ENCODE measurements around the gene STAMBP.

The STAMBP gene

GRCh38 chr2:73910873-73911547, 82.2 kb downstream of the STAMBP start:
- H3K9ac ChIP-seq (ENCODE audit: insufficient read length) = no peak overlapping the region
- DNase-seq (ENCODE audit: low read depth, low spot score) = no peak
- no peaks in the 10 kb centered on the region for H3K36me3 ChIP-seq (ENCODE audit: insufficient read depth, low read length)
- H3K27ac ChIP-seq = no peak overlapping the region
- TF ChIP-seq EZH2 (IDR thresholded peaks at IDR 0.05) = no peak
- no peak for TF ChIP-seq FOXP2 (optimal IDR thresholded peaks at IDR 0.05; ENCODE audit: control extremely low read depth, extremely low read length, insufficient read depth)
- no peak for TF ChIP-seq POLR2AphosphoS5 (IDR thresholded peaks at IDR 0.05; ENCODE audit: borderline replicate concordance, low read depth, low read length)
- no peak overlapping the region for H3K4me3 ChIP-seq
- no peaks in the 10 kb centered on the region for H3K9me3 ChIP-seq (ENCODE audit: low read depth, low read length)

- no peak overlapping the region for H3K27ac ChIP-seq
- H3K9me3 ChIP-seq (ENCODE audit: low read depth, low read length) = no peaks in the 10 kb centered on the region
- H3K9ac ChIP-seq (ENCODE audit: insufficient read length) = no peak overlapping the region
- no peak for TF ChIP-seq POLR2AphosphoS5 (IDR thresholded peaks at IDR 0.05; ENCODE audit: borderline replicate concordance, low read depth, low read length)
- no peak for TF ChIP-seq EZH2 (IDR thresholded peaks at IDR 0.05)
- no peak for TF ChIP-seq FOXP2 (optimal IDR thresholded peaks at IDR 0.05; ENCODE audit: control extremely low read depth, extremely low read length, insufficient read depth)
- no peak overlapping the region for H3K4me3 ChIP-seq
- no peak for DNase-seq (ENCODE audit: low read depth, low spot score)
- H3K36me3 ChIP-seq (ENCODE audit: insufficient read depth, low read length) = 0 out of 2 replicates have a peak, but pooled peaks cover 1% of the 10 kb centered on the region
Measured at GRCh38 chr2:73911548-73912208, 82.9 kb downstream of the STAMBP start.

- DNase-seq (ENCODE audit: low read depth, low spot score) = no peak
- Histone ChIP-seq H3K36me3 (ENCODE audit: insufficient read depth, low read length) (0 out of 2 replicates have a peak, but pooled peaks cover 2% of the 10 kb centered on the region), H3K9ac (ENCODE audit: insufficient read length) (no peak overlapping the region), H3K9me3 (ENCODE audit: low read depth, low read length) (no peaks in the 10 kb centered on the region), H3K27ac (no peak overlapping the region), H3K4me3 (no peak overlapping the region)
- TF ChIP-seq EZH2 (IDR thresholded peaks at IDR 0.05) = no peak
- no peak for TF ChIP-seq FOXP2 (optimal IDR thresholded peaks at IDR 0.05; ENCODE audit: control extremely low read depth, extremely low read length, insufficient read depth)
- TF ChIP-seq POLR2AphosphoS5 (IDR thresholded peaks at IDR 0.05; ENCODE audit: borderline replicate concordance, low read depth, low read length) = no peak
Measured at GRCh38 chr2:73913414-73914054, 84.8 kb downstream of the STAMBP start.

DNA sequence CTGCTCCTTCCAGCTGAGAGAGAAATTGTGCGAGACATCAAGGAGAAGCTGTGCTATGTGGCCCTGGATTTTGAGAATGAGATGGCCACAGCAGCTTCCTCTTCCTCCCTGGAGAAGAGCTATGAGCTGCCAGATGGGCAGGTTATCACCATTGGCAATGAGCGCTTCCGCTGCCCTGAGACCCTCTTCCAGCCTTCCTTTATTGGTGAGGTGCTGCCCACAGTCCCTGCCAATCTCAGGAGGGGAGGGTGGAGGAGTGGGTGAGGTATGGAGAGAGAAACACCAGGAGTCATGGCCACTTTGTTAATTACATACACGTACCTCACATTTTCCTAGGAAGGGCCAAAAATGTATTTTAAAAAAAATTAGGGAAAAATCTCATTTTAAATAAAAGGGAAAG, 85.9 kb downstream of the STAMBP start:
- H3K27ac ChIP-seq = no peak overlapping the region
- DNase-seq (ENCODE audit: low read depth, low spot score) = no peak
- H3K9ac ChIP-seq (ENCODE audit: insufficient read length) = no peak overlapping the region
- no peaks in the 10 kb centered on the region for H3K9me3 ChIP-seq (ENCODE audit: low read depth, low read length)
- 0 out of 2 replicates have a peak, but pooled peaks cover 2% of the 10 kb centered on the region for H3K36me3 ChIP-seq (ENCODE audit: insufficient read depth, low read length)
- no peak overlapping the region for H3K4me3 ChIP-seq
- TF ChIP-seq EZH2 (IDR thresholded peaks at IDR 0.05) (no peak), POLR2AphosphoS5 (IDR thresholded peaks at IDR 0.05; ENCODE audit: borderline replicate concordance, low read depth, low read length) (no peak)

- no peak for TF ChIP-seq FOXP2 (optimal IDR thresholded peaks at IDR 0.05; ENCODE audit: control extremely low read depth, extremely low read length, insufficient read depth)
- no peak for TF ChIP-seq POLR2AphosphoS5 (IDR thresholded peaks at IDR 0.05; ENCODE audit: borderline replicate concordance, low read depth, low read length)
- no peak for TF ChIP-seq EZH2 (IDR thresholded peaks at IDR 0.05)
- 0 out of 2 replicates have a peak, but pooled peaks cover 2% of the 10 kb centered on the region for H3K36me3 ChIP-seq (ENCODE audit: insufficient read depth, low read length)
- no peak overlapping the region for H3K9ac ChIP-seq (ENCODE audit: insufficient read length)
- H3K27ac ChIP-seq = no peak overlapping the region
- no peak for DNase-seq (ENCODE audit: low read depth, low spot score)
- no peaks in the 10 kb centered on the region for H3K9me3 ChIP-seq (ENCODE audit: low read depth, low read length)
- no peak overlapping the region for H3K4me3 ChIP-seq
Measured at GRCh38 chr2:73915437-73915993, 86.8 kb downstream of the STAMBP start.

- Histone ChIP-seq H3K9ac (ENCODE audit: insufficient read length) (no peak overlapping the region), H3K4me3 (no peak overlapping the region), H3K9me3 (ENCODE audit: low read depth, low read length) (no peaks in the 10 kb centered on the region), H3K36me3 (ENCODE audit: insufficient read depth, low read length) (0 out of 2 replicates have a peak, but pooled peaks cover 2% of the 10 kb centered on the region), H3K27ac (no peak overlapping the region)
- TF ChIP-seq POLR2AphosphoS5 (IDR thresholded peaks at IDR 0.05; ENCODE audit: borderline replicate concordance, low read depth, low read length) = no peak
- TF ChIP-seq FOXP2 (optimal IDR thresholded peaks at IDR 0.05; ENCODE audit: control extremely low read depth, extremely low read length, insufficient read depth) = no peak
- TF ChIP-seq EZH2 (IDR thresholded peaks at IDR 0.05) = no peak
- DNase-seq (ENCODE audit: low read depth, low spot score) = no peak
Measured at GRCh38 chr2:73916666-73917065, 87.9 kb downstream of the STAMBP start.

GRCh38 chr2:73917296-73917695, 88.5 kb downstream of the STAMBP start:
- H3K27ac ChIP-seq = no peak overlapping the region
- no peak overlapping the region for H3K4me3 ChIP-seq
- 0 out of 2 replicates have a peak, but pooled peaks cover 2% of the 10 kb centered on the region for H3K36me3 ChIP-seq (ENCODE audit: insufficient read depth, low read length)
- DNase-seq (ENCODE audit: low read depth, low spot score) = no peak
- no peak overlapping the region for H3K9ac ChIP-seq (ENCODE audit: insufficient read length)
- TF ChIP-seq POLR2AphosphoS5 (IDR thresholded peaks at IDR 0.05; ENCODE audit: borderline replicate concordance, low read depth, low read length) = no peak
- no peak for TF ChIP-seq FOXP2 (optimal IDR thresholded peaks at IDR 0.05; ENCODE audit: control extremely low read depth, extremely low read length, insufficient read depth)
- no peak for TF ChIP-seq EZH2 (IDR thresholded peaks at IDR 0.05)
- no peaks in the 10 kb centered on the region for H3K9me3 ChIP-seq (ENCODE audit: low read depth, low read length)

DNA sequence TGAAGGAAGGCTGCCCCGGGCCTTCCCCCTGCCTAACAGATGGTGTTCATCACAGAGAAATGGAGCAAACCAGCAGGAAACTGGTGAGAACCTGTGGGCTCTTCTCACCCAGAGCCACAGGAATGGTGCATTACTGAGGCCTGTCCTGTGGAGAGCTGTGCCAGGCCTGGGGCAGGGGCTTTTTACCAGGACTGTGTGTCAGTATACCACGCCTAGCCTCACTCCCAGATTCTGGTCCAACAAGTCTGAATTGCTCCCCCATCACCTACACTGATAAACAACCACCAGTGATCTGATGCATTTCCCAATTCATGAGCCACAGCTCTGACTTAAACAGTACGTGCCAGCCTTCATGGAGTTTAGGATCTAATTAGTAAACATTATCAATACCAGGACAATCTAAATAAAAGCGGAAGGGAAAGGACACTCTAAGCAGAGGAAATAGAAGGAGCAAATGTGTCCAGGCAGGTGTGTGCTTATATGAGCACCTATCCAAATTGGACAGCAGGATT, 89.0 kb downstream of the STAMBP start:
- no peak overlapping the region for H3K9ac ChIP-seq (ENCODE audit: insufficient read length)
- 0 out of 2 replicates have a peak, but pooled peaks cover 2% of the 10 kb centered on the region for H3K36me3 ChIP-seq (ENCODE audit: insufficient read depth, low read length)
- H3K4me3 ChIP-seq = no peak overlapping the region
- no peak overlapping the region for H3K27ac ChIP-seq
- TF ChIP-seq POLR2AphosphoS5 (IDR thresholded peaks at IDR 0.05; ENCODE audit: borderline replicate concordance, low read depth, low read length) (no peak), EZH2 (IDR thresholded peaks at IDR 0.05) (no peak), FOXP2 (optimal IDR thresholded peaks at IDR 0.05; ENCODE audit: control extremely low read depth, extremely low read length, insufficient read depth) (no peak)
- no peak for DNase-seq (ENCODE audit: low read depth, low spot score)
- H3K9me3 ChIP-seq (ENCODE audit: low read depth, low read length) = no peaks in the 10 kb centered on the region
